ENCODE measurements around the gene CHCHD6. TPM values are rescaled to one million over a fixed set of nuclear protein-coding genes. Genes with fewer than 3 reads are reported as not detected.

CHCHD6 gene
- total RNA-seq, 2 donors from 2014 or later, result 23.6 to 34.4 TPM

DNA sequence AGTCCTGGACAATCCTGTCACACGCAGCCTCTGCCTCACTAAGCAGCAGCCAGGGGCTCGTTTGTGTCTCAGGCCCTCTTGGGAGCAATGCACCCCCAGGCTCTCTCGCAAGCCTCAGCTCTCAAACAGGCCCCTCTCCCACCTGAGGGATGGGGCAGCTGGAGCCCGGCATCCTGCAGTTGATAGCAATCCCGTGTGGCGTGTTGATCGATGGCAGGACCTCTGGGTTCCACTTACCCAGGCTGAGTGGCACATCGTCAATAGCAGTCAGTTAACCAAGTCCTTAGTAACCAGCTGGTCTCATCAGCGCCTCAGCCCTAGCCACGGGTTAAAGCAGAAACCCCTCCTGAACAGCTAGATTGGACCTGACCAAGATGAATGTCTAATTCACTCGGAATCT lies 242.4 kb downstream of the CHCHD6 start:
- Histone ChIP-seq H3K4me3 (ENCODE audit: low read length) (no peak overlapping the region), H3K4me1 (ENCODE audit: control insufficient read depth, insufficient read depth, low read length) (no peaks in the 10 kb centered on the region), H3K9ac (ENCODE audit: extremely low read depth, low read length, poor library complexity, severe bottlenecking) (no peak overlapping the region), H3K27ac (ENCODE audit: low read depth, low read length) (peak overlapping the region; percentile 70), H3K9me3 (ENCODE audit: control insufficient read depth, low read length) (no peaks in the 10 kb centered on the region), H3K36me3 (ENCODE audit: control insufficient read depth, insufficient read depth, low read length) (no peaks in the 10 kb centered on the region), H3K27me3 (ENCODE audit: control insufficient read depth, insufficient read depth, low read length, poor library complexity, severe bottlenecking) (no peaks in the 10 kb centered on the region)
- TF ChIP-seq, protein P1, sequence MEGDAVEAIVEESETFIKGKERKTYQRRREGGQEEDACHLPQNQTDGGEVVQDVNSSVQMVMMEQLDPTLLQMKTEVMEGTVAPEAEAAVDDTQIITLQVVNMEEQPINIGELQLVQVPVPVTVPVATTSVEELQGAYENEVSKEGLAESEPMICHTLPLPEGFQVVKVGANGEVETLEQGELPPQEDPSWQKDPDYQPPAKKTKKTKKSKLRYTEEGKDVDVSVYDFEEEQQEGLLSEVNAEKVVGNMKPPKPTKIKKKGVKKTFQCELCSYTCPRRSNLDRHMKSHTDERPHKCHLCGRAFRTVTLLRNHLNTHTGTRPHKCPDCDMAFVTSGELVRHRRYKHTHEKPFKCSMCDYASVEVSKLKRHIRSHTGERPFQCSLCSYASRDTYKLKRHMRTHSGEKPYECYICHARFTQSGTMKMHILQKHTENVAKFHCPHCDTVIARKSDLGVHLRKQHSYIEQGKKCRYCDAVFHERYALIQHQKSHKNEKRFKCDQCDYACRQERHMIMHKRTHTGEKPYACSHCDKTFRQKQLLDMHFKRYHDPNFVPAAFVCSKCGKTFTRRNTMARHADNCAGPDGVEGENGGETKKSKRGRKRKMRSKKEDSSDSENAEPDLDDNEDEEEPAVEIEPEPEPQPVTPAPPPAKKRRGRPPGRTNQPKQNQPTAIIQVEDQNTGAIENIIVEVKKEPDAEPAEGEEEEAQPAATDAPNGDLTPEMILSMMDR (conservative IDR thresholded peaks at IDR 0.05), result no peak
- 92 to 94% methylated on average over 9 to 11 of the region's 11 CpGs for WGBS, 2 experiments (ENCODE audit: insufficient coverage in 1 of 2, insufficient read length in 1 of 2)
- no peaks in the 10 kb centered on the region for H3K9me3 Mint-ChIP-seq
- peaks cover 3% of the 10 kb centered on the region for H3K36me3 Mint-ChIP-seq (ENCODE audit: low read depth)
- DNase-seq, result no peak
- H3K4me1 Mint-ChIP-seq, result no peaks in the 10 kb centered on the region
- no peaks in the 10 kb centered on the region for H3K27me3 Mint-ChIP-seq (ENCODE audit: insufficient read depth)
- no peak overlapping the region for H3K4me3 Mint-ChIP-seq
- H3K27ac Mint-ChIP-seq, result no peak overlapping the region

DNA sequence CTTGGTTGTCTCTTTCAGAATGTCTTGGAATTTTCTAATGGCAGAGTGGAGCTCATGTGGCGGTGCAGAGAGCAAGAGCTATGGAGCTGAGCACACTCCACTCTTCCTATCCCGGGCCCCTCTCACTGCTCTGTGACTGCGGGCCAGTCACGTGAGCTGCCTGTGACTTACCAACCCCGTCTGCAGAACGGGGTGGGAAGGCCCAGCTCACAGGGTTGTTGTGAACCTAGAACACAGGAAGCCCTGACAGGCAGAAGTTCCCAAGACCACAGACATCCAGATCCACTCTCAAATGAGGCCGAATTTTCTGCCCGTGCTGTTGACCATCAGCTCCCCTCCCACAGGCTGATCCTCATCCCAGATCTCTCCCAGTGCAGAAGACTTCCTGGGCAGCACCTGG lies 243.4 kb downstream of the CHCHD6 start:
- no peak overlapping the region for H3K9ac ChIP-seq (ENCODE audit: extremely low read depth, low read length, poor library complexity, severe bottlenecking)

DNA sequence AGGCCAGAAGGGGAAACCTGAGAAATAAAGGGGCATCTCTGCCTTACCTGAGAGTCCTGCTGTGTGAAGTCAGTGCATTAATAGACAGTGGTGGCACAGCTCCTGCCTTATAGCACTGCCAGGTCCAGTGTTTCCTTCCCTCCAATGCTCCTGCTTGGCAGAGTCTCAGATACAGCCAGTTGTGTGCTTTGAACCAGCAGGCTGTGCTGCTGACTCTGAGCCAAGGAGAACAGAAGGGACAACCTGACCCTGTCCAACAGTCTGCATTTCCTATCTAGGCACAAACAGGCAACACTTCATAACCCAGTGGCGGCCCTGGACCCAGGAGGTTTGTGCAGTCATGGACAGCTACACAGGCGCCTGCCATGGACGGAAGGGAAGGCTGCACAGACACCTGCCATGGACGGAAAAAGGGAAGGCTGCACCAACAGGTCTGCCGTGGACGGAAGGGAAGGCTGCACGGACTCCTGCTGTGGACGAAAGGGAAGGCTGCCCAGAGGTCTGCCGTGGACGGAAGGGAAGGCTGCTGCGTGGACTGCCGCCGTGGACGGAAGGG lies 245.0 kb downstream of the CHCHD6 start:
- no peaks in the 10 kb centered on the region for H3K4me1 Mint-ChIP-seq

More for the DNA sequence above, 243.4 kb downstream of the CHCHD6 start:
- no peak overlapping the region for H3K4me3 Mint-ChIP-seq
- H3K9me3 Mint-ChIP-seq, result no peaks in the 10 kb centered on the region
- 87 to 90% methylated on average over 6 to 8 of the region's 8 CpGs for WGBS, 2 experiments (ENCODE audit: insufficient coverage in 1 of 2, insufficient read length in 1 of 2)
- no peak overlapping the region for H3K27ac Mint-ChIP-seq
- no peaks in the 10 kb centered on the region for H3K9me3 ChIP-seq (ENCODE audit: control insufficient read depth, low read length)
- no peak overlapping the region for H3K4me3 ChIP-seq (ENCODE audit: low read length)
- H3K36me3 ChIP-seq (ENCODE audit: control insufficient read depth, insufficient read depth, low read length), result no peaks in the 10 kb centered on the region
- peaks cover 3% of the 10 kb centered on the region for H3K36me3 Mint-ChIP-seq (ENCODE audit: low read depth)
- no peaks in the 10 kb centered on the region for H3K27me3 Mint-ChIP-seq (ENCODE audit: insufficient read depth)
- no peak overlapping the region for H3K27ac ChIP-seq (ENCODE audit: low read depth, low read length)
- TF ChIP-seq, protein P1 (conservative IDR thresholded peaks at IDR 0.05), result no peak
- H3K4me1 ChIP-seq (ENCODE audit: control insufficient read depth, insufficient read depth, low read length), result no peaks in the 10 kb centered on the region
- no peaks in the 10 kb centered on the region for H3K27me3 ChIP-seq (ENCODE audit: control insufficient read depth, insufficient read depth, low read length, poor library complexity, severe bottlenecking)
- no peak for DNase-seq
- no peaks in the 10 kb centered on the region for H3K4me1 Mint-ChIP-seq

More for the DNA sequence above, 245.0 kb downstream of the CHCHD6 start:
- H3K4me1 ChIP-seq (ENCODE audit: control insufficient read depth, insufficient read depth, low read length), result no peaks in the 10 kb centered on the region
- H3K4me3 ChIP-seq (ENCODE audit: low read length), result no peak overlapping the region
- no peaks in the 10 kb centered on the region for H3K27me3 ChIP-seq (ENCODE audit: control insufficient read depth, insufficient read depth, low read length, poor library complexity, severe bottlenecking)
- no peaks in the 10 kb centered on the region for H3K9me3 ChIP-seq (ENCODE audit: control insufficient read depth, low read length)
- H3K27ac ChIP-seq (ENCODE audit: low read depth, low read length), result no peak overlapping the region
- no peak for DNase-seq
- Mint-ChIP-seq H3K4me3 (no peak overlapping the region), H3K36me3 (ENCODE audit: low read depth) (peaks cover 3% of the 10 kb centered on the region), H3K27me3 (ENCODE audit: insufficient read depth) (no peaks in the 10 kb centered on the region), H3K27ac (no peak overlapping the region), H3K9me3 (no peaks in the 10 kb centered on the region)
- no peak overlapping the region for H3K9ac ChIP-seq (ENCODE audit: extremely low read depth, low read length, poor library complexity, severe bottlenecking)
- WGBS, 2 experiments (ENCODE audit: insufficient coverage in 1 of 2, insufficient read length in 1 of 2), result 94 to 95% methylated on average over 9 to 14 of the region's 14 CpGs
- TF ChIP-seq, protein P1 (conservative IDR thresholded peaks at IDR 0.05), result no peak
- no peaks in the 10 kb centered on the region for H3K36me3 ChIP-seq (ENCODE audit: control insufficient read depth, insufficient read depth, low read length)
